IPS-NIHi11 (cell line): ENCODE measurements around the gene STAT1.
A peak's percentile ranks its signal among the peaks of the same experiment; 100 is the strongest.
"Not testable (repeated sequence)": the region's sequence is repeated elsewhere in the genome, so short reads cannot be mapped to it uniquely, and the experiment has no call there.

Experiments
- DNase-seq: peaks from one replicate; pipeline ENCODE4 v3.0.0; 2012; ENCODE audit warnings: mixed read lengths, low spot score

The STAT1 gene

DNA sequence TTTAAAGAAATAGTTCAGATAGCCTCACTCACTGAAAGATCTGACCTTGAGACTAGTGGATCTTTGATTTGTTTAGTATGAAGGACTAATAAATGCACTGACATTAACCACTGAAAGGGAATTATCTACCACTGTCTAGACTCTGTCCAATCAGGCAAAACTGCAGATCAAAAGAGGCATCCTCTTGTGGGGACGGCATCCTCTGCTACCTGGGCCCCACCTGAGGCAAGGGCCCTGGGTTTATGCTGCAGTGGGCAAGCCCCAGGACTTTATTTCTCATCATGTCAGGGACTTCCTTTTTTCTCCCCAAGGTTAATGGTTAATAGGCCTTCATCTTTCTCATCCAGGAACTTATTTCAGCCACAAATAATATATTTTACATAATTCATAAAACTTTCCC lies 32.2 kb downstream of the STAT1 start:
- DNase-seq, result no peak

DNA sequence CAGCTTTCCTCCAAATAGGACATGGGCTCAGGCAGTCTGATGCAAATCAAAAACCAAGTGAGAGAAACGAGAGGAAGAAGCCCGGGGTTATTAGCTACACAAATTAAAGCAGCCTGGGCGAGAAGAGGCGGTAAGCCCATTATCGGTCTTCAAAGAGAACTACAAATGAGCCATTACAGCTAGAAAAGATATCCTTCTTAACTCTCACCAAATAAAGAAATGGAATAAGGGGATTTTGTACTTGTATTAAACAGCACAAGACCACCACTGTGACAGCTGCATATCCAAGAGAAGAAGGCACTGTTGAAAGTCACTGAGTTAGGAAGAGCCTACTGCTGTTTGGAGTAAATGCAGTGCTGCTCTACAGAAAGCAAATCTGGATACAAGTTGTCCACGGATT lies 32.6 kb downstream of the STAT1 start:
- DNase-seq, result no peak

DNA sequence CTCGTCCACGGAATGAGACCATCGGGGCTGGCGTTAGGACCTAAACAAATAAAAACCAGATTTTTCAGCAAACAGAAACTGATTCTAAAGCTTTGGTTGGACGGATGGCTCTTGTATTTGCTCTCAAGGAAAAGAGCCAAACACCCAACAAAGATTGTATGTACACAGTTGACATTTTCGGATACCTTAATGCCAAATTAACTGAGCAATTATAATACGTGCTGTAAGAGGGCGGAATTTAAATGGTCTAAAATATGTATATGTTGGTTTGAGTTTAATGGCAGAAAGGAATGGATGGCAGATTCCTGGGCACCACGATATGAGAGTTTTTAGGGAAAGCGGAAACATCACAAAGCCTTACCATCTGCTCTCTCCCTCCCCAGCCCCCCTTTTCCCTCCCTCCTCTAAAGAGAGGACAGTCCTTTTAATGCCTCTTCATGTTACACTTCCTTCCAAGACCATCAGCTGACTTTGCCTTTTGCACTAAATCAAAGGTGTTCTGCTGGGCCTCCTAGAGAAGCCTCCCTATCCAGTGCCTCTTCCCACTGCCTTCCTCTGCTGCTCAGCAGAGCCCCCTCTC lies 33.3 kb downstream of the STAT1 start:
- DNase-seq, result no peak

DNA sequence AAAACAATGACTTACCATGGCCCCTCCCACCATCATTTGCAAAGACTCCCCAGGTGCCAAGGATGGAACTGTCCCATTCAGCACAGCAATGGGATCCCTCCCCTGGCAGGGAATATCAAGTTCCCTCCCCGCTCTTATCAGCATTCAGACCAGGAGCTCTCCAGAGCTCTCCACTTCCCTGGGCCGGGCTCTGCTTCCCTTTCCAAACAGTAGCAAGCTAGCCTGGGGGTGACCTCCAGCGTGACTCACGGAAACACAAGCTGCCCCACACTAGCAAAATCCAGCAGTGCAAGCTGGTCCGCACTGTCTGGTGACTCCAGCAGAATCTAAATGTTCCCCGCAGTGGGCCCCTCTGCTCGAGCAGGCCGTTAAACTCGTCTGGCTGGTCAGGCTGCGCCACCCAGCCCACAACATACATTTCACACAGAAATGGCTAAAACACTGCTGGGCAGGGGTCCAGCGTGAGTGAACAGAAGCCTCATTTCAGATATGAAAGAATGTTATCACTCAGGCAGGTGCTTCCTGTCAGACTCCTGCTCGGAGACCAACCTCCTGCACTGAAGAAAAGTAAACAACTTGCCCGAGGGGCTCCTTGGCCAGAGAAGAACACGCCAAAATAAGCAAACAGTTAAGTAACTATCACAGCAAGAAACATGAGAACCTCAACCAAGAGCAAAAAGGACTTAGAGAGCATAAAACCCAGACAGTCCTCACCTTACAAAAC lies 33.9 kb downstream of the STAT1 start:
- DNase-seq, result peak; percentile 11

DNA sequence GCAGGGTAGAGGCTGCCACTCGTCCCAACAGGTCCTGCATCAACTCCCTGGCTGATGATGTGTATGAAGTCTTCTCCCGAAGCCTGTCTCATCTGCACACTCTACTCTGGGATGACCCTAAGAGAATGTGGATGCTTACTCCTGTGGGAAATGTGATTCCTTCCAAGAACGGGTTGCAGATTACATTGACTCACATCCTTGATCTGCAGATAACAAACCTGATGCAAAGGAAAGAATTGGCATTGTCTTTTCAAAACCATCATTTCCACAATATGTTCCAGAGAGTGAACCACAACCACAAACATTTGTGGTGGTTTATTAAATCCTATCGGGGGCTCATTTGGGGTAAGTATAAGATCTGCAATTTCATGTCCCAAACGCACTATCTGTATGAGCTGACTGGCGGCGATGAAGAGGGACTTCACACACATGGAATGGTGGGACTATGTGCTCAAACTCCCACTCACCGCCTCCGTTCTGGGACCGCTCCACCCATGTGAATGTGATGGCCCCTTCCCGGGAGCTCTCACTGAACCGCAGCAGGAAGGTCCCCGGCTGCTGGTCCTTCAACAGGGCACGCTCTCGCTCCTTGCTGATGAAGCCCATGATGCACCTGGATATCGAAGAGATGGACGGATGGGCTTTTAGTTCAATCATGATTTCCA lies 35.5 kb downstream of the STAT1 start:
- DNase-seq, result no peak

DNA sequence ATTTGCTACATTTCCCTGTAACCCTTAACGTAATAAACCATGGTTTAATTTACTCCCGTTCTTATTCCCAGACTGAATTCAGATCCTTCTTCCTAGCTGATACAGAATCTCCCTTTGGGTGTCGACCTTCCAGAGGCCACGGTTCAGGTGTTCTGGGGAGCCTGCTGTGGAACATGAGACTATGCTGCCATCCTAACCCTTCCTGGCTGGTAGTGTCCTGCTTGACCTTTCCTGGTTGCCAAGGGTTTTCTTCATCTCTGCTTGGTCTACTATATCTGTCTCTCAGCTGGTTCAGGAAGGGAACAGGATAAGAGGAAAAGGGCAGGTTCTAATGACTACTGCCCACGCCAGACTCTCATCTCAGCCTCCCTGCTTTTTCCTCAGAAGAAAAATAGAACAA lies 36.5 kb downstream of the STAT1 start:
- DNase-seq, result no peak

DNA sequence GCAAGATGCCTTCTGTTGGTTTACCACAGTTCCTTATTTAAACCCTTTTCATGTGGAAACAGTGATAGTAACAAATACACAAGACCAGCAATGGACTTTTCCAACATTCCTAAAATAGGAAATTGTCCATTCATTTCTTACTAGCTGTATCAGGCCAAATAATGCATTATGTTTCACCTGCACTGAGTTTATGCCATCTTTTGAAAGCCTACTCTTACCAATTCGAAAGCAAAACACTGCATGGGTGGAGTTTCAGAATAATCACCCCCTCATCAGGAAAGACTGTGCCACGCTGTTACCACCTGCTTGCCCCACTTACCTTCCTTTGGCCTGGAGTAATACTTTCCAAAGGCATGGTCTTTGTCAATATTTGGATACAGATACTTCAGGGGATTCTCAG lies 37.5 kb downstream of the STAT1 start:
- no peak for DNase-seq

DNA sequence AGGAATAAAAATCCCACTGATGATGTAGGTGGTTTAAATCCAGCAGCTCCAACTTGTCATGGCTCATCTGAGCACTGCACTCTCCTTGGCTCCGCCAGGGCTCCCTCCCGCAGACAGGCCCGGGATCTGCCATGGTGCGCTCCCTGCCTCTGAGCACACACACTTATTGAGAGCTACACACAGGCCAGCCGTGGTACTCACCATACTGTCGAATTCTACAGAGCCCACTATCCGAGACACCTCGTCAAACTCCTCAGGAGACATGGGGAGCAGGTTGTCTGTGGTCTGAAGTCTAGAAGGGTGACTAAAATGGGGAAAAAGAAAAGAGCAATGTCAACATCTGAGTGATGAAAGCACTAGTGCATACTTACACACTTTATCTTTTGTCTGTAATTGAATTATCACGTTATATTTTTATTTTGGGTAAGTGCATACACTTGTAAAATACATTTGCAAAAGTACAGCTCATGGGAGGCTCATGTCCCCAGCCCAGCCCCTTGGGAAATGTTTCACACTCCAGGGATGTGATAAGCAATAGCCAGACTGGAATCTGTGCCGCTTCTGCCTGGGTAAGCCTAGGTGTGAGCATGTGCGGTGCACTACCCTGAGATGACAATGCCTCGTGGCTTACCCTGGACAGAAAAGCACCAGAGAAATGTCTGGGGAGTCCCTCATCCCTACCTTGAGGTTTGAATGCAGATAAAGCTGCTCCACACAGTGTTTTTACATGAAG lies 39.2 kb downstream of the STAT1 start:
- no peak for DNase-seq

DNA sequence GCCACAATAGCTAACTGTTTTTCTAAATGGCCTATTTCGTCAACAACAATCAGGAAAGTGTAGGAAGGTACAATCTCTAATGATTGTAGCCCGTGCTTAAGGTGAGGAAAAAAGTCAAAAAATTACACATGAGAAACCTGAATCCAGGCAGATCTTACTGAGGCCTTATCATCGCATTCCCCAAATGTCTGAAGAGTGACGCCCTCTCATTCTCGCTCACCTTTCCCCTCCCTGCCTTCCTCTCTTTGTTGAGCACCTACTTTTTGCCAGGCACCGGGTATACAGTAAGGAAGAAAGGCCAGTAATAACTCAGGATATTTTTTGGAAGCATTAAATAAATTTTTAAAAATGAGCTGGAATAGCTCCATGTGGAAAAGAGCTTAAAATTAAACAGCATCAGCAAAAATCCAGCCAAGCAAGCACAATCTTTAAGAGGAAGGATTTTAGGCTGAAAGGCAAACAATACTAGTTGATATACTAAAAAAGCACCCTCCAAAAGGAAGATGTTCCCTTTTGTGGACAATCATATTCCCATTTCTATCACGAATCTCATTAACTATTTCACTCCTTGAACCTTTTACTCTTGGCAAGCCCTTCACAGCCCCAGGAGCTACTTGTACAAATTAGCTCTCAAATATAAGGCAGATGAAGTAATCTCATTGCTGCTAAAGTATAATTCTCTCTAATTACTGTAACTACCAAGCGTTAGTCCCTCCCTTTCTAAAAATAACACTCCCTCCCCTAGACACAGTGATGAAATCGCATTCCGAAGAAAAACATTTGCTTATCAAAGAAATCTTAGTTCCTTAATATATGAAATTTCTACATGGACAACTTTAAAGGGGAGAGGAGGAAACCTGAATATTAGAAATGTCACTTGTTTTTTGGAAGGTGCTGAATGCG lies 40.0 kb downstream of the STAT1 start:
- DNase-seq, result no peak

DNA sequence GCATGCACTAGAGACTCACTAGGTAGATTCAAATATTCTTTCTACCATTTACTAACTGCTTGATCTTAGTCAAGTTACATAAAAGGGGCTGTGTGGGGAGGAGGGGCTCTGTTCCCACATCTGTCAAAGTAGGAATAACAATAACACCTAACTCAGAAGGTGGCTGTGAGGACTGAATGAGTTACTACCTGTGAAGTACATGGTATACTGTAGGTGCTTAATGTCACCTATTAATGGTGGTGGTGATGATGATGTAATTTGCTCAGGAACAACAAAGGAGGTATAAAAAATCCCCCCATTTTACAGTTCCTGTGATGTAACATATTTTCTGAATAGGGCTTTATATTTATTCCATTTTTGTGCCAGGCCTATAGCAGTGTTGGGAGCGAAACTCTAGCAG lies 40.7 kb downstream of the STAT1 start:
- no peak for DNase-seq

DNA sequence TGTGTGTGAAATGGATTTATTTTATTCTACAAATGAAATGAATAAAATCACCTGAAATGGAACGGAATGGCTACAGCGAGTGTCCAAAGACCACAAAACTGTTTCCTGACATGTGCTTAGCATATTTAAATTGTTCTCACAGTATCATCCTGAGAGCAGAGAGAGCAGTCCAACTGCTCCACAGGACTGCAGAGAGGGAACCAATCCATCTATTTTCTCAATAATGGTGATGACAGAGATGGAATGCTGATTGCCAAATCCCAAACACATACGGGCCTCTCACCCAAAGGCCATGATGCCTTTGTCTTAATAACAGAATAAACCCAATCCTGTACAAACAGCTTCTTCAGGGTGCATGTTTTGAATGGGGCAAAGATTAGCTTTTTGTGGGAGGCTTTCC lies 41.1 kb downstream of the STAT1 start:
- no peak for DNase-seq

DNA sequence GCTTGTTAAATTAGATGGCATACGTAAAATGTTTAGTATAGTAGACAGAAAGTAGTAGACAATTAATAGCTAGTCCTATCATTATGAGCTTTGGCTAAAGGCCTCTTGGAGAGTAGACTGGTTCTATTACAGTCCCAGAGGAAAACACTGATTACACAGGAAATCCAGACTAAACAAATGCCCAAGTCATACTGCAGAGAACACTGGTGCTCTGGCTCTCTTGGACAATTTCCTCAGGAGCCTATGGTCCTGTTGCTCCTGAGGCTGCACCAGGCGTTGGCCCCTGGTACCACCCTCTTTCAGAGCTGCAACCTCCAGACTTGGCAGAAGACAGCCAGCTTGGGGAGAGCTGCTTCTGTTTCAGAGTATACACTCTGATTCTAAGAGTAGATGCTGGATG lies 41.8 kb downstream of the STAT1 start:
- no peak for DNase-seq

DNA sequence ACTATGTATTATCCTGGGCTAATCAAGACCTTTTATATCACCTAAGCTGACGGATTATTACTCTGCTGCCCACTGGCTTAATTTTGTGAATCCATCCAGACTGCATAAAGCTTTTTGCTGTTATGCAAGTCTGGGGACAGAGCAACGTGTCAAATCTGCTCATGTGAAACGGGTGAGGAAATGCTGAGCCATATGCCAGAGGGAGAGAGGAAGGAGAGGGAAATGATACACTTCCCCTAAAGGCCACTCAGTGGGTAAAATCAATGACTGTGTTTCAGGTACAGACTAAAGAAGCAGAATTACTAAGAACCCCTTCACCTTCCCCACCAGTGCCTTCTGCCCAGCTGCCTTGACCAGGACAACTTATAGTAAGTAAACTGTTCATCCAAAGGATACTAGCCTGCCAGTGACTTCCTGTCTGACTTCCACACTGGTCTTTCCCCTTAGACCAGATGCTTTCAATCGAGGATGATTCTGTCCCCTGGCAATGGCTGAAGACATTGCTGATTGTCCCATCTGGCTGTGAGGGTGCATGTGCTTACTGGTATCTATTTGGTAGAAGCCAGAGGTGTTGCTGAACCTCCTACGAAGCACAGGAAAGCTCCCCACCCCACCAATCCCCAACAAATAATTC lies 43.0 kb downstream of the STAT1 start:
- no peak for DNase-seq

DNA sequence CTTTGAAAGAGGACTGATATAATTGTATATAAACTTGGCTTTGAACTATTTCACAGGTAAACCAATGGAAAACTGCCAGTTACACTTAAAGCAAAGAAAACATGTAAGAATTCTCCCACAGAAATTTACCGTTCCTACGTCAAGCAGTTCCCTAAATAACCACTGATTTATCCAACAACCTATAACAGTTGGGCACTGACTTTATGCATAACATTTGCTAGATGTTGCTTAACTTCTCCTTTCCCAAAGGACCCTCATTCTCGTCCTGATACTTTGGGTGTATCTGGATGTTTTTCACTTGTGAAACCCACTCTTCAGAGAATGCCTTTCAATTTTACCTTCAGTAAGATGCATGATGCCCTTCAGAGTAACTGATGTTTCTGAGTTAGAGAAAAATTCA lies 43.8 kb downstream of the STAT1 start:
- no peak for DNase-seq

DNA sequence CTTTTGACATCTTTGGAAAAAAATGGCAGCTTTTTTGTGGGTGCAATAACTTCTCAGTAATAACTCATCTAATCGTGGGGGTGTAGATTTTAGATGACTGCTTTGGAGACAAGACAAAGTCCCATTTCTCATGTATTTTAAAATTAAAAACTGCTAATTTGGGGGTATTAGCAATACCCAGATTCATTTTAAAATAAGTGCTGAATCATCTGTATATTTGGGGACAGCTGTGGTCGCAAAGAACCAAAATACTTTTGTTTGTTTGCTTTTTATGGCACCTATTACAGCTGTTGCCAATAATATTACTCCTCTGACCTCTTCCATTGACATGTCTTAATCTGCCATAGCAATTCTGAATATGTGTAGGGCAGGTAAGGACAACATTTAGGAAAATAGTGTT lies 45.4 kb downstream of the STAT1 start:
- no peak for DNase-seq

DNA sequence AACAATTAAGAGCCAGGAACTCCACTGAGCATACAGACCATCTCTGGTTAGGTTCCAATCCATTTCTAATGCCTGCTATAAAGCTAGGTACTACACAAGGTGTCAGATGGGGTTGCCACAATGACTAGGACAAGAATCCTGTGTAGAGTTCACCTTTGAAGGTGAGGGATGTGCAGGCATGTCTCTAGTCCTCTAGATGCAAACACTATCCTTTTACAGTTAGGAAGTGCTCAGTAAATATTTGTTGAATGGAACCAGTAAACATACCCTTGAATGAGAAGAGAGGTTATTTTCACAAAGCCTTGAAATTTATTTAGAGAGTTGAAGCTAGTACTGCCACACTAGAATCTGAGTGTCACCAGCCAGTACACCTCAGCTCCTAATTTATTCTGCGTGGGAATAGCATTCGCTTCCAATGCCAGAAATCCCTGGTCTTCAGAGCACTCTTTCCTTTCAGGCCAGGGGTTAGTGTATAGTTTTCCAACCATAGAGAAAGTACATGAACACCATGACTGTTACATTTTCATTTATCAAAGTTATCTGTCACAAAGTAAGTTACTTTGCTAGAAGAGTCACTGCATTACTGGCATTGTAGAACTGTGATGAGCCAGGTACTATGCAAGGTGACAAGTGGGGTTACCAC lies 48.3 kb downstream of the STAT1 start:
- DNase-seq, result no peak

DNA sequence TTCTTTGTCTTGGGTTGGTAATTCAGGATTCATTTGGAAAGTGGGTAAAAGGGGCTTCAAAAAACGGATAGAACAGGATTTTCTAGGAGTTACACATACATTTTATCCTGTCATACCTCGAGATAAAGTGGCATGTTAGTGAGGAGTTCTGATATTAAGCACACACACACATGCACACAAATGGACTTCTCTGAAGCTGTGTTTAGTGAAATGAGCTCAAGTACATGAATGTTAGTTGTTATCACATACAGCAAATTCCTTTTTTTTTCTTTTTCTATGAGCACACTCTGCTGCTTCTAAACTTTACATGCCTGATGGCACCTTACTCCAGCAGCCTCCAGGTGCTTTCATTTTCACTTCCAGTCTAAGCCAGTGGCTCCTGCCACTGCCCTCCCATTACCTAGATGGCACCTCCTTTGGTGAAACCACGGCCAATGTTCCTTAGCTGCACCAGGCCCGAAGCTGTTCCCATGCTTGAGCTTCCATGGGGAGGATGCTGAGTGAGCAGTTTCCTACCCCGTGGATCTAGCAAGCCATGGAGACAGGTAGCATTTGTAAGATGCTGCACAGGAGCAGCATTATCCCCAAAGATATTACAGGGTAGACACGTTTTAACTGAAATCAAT lies 49.7 kb downstream of the STAT1 start:
- DNase-seq, result no peak

DNA sequence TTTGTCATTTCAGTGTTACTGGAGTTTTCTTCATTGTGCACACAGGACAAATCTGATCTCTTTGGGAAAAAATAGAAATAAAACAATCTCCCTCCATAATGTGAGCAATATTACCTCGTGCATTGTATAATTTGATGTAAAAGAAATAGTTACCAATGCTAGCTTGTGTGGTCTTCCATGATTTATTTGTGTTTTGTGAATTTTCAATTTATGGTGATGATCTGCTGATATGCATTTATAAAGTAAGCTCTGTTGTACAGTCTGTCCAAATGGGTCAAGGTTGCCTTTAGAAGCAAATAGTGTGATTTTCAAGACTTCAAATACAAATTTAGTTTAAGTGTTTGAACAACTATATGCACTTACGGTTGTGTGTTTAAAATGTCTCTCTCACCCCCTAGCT lies 50.9 kb downstream of the STAT1 start:
- DNase-seq, result no peak

DNA sequence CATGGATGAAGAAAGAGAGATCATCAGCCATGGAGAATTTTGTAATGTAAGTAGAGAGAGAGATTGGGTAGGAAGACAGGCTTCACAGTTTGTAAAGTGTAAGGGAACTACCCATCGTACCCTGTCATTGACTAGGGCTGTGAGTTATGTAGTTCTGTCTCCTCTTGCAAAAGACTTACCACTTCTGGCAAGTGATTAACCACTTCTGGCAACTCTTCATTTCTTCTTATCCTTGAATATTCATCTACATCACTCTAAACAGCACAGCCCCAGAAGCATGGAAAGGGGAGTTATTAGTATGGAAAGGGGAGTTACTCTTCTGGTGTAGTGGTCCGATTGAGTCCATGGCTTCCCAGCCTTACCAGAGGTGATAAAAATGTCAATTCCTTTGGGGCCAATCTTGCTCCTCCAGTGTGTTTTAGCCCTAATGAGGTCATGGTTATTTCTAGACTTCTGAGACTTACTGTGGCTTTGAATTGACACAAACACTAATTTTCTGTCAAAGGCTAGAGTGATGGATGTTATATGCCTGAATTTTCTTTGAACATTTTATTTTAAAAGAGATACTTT lies 52.0 kb downstream of the STAT1 start:
- DNase-seq, result no peak

DNA sequence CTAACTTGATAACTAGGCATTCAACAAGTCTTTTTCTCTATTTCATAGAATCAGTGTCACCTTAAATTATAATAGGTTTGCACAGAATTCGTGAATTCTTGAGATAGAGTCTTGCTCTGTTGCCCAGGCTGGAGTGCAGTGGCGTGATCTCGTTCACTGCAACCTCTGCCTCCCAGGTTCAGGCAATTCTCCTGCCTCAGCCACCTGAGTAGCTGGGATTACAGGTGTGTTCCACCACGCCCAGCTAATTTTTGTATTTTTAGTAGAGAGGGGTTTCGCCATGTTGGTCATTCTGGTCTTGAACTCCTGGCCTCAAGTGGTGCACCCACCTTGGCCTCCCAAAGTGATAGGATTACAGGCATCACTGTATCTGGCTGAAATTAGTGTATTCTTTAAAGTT lies 52.9 kb downstream of the STAT1 start:
- not testable (repeated sequence) for DNase-seq
